Amniotic epithelial cell (primary cell): ENCODE data around the gene DLK1.

Experiments
- DNase-seq: peaks from one replicate; pipeline ENCODE4 v3.0.0-alpha.2; 2010; ENCODE audit warnings: low read depth

The DLK1 gene

GRCh38 chr14:100777366-100777817 is 50.7 kb downstream of the DLK1 start:
- DNase-seq: no peak

DNA sequence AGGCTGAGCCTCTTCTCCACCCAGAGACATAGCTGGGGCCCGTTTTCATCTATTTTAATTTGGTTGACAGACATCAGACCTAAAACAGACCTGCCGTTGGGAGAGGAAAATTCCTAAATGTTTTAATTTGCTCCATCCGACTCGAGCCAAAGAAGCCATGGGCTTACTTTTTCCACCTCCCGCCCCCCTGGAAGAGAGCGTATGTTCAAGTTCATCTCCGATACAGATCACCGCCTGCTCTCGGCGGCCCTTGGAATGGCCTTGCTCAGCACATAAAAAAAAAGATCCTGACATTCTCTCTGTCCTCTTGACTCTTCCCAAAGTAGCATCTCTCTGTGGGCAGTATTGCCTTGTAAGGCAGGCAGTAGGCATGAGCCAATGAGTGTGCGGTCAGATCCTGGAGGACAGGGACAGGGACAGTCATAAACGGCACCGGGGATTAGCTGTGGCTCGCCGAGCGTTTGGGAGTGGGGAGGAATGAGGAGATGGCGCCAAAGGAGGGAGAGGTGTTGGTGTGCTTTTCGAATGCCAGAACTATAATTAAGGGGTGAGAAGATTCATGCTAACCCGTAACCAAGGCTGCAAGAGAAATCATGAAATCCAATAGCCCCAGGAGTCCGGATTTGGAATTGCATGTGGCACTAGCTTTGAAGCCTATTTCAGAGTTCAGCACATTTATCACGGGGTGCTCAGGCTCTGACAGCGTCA is 51.3 kb downstream of the DLK1 start:
- no peak for DNase-seq

- DNase-seq: no peak
Observed at GRCh38 chr14:100778526-100778882, 51.8 kb downstream of the DLK1 start.

- no peak for DNase-seq
Observed at GRCh38 chr14:100778951-100779690, 52.4 kb downstream of the DLK1 start.

- DNase-seq: no peak
Observed at GRCh38 chr14:100779691-100780080, 53.0 kb downstream of the DLK1 start.

DNA sequence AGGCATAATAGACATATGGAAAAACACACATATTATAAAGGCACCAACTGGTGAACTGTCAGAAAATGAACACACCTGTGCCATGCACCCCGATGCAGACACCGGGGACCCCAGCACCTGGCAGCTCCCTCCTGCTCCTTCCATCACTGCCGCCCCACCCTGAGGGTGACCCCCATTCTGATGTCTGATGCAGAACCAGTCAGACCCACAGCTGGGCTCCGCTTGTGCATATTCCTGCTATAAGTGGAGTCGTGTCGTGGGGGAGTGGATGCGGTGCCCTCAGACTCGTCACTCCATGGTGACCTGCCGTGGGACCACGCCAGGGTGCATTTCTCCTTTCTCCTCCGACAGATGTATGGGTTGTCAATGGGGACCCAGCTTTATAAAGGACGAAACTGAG is 53.6 kb downstream of the DLK1 start:
- DNase-seq: no peak

GRCh38 chr14:100780646-100781355 is 54.1 kb downstream of the DLK1 start:
- no peak for DNase-seq

DNA sequence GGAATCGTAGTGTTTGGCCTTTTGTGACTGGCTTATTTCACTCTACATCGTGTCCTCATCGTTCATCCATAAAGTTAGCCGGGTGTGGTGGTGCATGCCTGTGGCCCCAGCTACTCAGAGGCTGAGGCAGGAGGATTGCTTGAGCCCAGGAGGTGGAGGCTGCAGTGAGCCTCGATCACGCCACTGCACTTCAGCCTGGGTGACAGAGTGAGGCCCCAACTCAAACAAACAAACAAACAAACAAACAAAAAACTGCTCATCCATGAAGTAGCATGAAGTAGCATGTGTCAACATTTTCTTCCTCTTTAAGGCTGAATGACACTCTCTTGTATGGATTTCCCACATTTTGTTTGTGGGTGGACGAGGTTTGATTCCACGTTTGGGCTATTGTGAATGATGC is 55.3 kb downstream of the DLK1 start:
- DNase-seq: no peak

DNA sequence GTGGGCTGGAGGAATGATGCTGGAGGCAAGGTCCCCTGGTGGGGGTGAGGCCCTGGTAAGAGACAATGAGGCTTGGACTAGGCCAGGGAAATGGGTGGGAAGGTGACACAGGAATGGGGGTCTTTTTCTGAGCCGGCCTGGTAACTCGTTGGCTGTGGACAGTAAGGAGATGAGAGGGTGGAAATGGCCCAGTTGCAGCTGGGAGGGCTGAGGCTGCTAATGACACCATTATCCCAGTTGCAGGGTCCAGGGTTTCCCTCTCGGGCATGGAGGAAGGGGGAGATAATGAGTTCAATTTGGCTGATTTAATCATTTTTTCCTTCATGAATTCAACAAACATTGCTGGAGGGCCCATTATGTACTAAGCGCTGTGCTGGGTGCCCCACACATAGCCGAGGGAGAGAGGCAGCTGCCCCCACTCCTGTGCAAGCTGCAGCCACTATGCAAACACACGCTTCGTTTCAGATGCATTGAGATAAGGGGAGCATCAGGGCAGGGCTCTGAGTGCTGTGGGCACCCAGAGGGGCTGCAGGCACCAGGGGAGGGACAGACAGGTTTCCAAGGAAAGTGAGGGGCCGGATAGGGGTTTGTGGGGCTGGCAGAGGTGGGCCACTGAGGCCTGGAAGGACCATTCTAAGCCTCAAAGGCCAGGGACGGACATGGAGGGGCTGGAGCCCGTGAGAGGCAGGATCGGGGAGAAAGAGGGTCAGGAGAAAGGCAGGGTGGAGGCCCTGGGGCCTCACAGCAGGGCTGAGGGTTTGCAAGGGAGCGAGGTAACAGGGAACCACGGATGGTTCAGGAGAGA is 56.0 kb downstream of the DLK1 start:
- DNase-seq: no peak

DNA sequence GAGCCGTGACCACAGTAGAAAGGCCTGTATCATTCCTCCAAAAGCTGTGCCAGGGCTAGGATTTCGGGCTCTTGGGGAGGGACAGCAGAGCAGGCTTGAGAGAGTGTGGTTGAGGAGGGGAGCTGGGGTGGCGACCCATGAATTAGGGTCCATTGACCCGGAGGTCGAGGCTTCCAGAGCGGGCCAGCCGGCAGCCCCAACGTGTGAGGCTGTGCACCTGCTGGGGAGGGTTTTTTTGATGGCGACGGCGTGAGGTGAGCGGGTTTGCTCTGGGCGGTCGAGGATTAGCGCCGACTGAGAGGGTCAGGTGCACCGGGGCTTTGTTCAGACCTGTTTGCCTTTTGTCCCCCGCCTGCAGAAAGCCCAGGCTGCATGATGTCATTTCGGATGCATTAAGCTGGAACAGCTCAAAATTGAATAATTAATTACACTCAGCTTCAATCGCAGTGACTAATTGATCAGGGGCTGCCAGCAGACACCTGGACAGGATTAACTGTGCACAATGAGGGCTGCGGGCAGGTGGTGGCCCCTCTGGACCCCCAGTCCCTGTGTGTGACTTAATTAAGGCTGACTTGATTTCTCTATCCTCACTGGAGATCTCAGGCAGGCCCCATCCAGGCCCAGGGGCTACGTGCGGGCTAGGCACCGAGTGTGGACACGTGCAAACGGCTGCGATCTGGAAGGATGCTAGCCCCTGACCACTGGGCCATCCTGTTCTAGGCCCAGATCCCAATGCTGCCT is 57.1 kb downstream of the DLK1 start:
- no peak for DNase-seq

DNA sequence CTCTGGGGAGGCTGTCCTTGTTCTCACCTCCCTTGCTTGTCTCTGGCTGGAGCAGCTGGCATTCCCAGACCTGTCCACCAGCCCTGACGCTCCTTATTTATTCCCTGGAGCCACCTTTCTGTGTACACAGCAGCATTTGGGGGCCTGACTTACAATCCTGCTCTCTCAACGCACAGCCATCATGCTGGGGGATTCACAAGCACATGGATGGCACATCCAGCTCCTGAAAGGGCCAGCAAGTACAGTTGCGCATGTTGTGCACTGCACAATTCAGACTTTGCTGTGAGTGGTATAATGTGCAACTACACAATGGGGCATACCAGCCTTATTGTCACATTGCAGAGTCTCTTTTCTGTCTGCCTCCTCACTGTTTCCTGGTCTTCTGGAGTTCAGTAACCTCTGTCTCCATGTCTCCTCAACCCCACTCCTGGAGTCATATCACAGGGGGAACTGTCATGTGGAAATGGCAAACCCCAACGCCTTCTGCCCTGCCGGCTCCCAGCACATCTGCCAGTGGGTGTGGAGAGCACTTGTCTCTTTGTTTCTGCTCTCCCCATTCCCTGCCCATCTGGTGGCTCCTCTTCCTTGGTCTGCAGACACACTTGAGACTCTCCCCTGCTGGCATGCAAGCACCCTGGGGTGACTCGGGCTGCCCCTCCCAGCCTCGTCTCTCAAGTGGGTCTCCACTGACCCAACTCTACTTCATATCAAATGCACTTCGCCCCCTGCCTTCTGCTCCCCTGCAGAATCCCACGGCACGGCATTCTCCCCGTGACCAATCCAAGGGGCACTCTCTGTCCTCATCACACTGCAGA is 58.0 kb downstream of the DLK1 start:
- DNase-seq: no peak

- DNase-seq: no peak
Observed at GRCh38 chr14:100785338-100785615, 58.6 kb downstream of the DLK1 start.

- DNase-seq: no peak
Observed at GRCh38 chr14:100785626-100786025, 58.9 kb downstream of the DLK1 start.

GRCh38 chr14:100786131-100786530 is 59.4 kb downstream of the DLK1 start:
- no peak for DNase-seq

DNA sequence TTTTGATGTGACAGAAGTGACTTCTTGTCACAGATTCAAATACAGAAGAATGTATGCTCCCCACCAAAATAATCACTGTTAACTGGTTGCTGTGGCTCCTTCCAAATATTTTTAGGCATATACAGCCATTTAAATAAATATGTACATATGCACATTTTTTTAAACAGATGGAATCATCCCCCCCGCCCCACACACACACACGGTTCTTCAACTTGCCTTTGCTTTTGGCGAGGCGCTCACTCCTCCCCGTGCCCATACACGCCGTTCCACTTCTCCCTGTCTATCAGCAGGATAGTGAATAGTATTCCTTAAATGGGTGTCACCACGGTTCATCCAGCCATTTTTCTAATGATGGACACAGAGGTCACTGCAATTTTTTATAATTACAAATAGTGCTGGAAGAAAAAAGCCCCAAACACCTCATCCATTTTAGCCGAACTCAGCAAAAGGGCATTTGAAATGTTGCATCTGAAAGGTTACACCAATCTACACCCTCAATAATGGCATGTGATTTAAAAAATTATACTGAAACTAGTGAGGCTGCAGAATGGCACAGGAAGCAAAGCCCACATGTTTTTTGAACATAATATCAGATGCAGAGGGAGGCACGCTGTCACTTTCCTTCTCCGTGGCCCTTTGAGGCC is 60.0 kb downstream of the DLK1 start:
- DNase-seq: no peak

- no peak for DNase-seq
Observed at GRCh38 chr14:100787659-100788058, 61.0 kb downstream of the DLK1 start.
